Endothelial cell of umbilical vein (primary cell): ENCODE results near the gene APOB. TPM values are rescaled to one million over a fixed set of nuclear protein-coding genes. Genes with fewer than 3 reads are reported as not detected.

Experiments used
- BruUV-seq: library from RNA; stranded (reverse); fragments of 400-500 nt; replicated peaks from 2 replicates; lab custom pipeline; 2021; lab: Mats Ljungman, UMichigan
- CTCF ChIA-PET: fragments of 300-600, 350-600 bp; sonication (Branson Sonifier 250); formaldehyde crosslinking; loops from one replicate; lab custom pipeline; 2021; ENCODE audit warnings: antibody characterized with exemption, inconsistent platforms; lab: Charles Lee
- POLR2A ChIA-PET: fragments of 300-600, 350-600 bp; sonication (Branson Sonifier 250); formaldehyde crosslinking; loops from one replicate; lab custom pipeline; 2021; ENCODE audit warnings: antibody characterized with exemption, inconsistent platforms; lab: Charles Lee
- DNase-seq: peaks from one replicate; pipeline ENCODE4 v3.0.0-alpha.2; 2011; ENCODE audit warnings: low read depth, low spot score
- FAIRE-seq: peaks from 2 replicates; lab custom pipeline; 2011; peaks lifted over from hg19 to GRCh38; lab: Jason Lieb, UNC
- H2AFZ ChIP-seq: 2 replicates; pipeline ENCODE4 v1.6.0; 2012; ENCODE audit warnings: low read depth, low read length, control low read depth, inconsistent platforms
- H3K27ac ChIP-seq: 2 replicates; pipeline ENCODE4 v1.5.1; 2011; ENCODE audit warnings: low read depth, mild to moderate bottlenecking, control low read depth, low read length, moderate library complexity; ENCODE audit not compliant: insufficient read depth
- H3K27me3 ChIP-seq, 2 experiments: 2 replicates each; pipeline versions ENCODE4 v1.6.0 to v1.6.1; 2011; ENCODE audit warnings: low read length in 2 of 2, mixed read lengths in 1 of 2; ENCODE audit not compliant: control insufficient read depth in 2 of 2, insufficient read depth in 2 of 2
- H3K36me3 ChIP-seq, 2 experiments: 2 replicates in 1 of 2; 3 replicates in 1 of 2; pipeline ENCODE4 v1.5.1; 2011; ENCODE audit warnings: low read length in 2 of 2, mild to moderate bottlenecking in 1 of 2, moderate library complexity in 1 of 2; ENCODE audit not compliant: control insufficient read depth in 2 of 2, insufficient read depth in 2 of 2; ENCODE audit errors: extremely low read depth in 1 of 2
- H3K4me1 ChIP-seq: 3 replicates; pipeline ENCODE4 v1.5.1; 2011; ENCODE audit warnings: mild to moderate bottlenecking, low read length; ENCODE audit not compliant: control insufficient read depth, insufficient read depth; ENCODE audit errors: extremely low read depth
- H3K4me2 ChIP-seq: 2 replicates; pipeline ENCODE4 v1.6.1; 2011; ENCODE audit warnings: low read length, control low read depth, mixed read lengths; ENCODE audit not compliant: insufficient read depth
- H3K4me3 ChIP-seq, 3 experiments: fragments of 200-600 bp in 1 of 3; sonication (generic), shearing (Covaris generic) in 1 of 3; replicated peaks in 1 of 3; 2 replicates each; pipeline ENCODE4 v1.5.1; 2011 to 2016; ENCODE audit warnings: control low read depth in 3 of 3, low read length in 3 of 3, mild to moderate bottlenecking in 2 of 3, inconsistent platforms in 1 of 3, low read depth in 1 of 3, moderate library complexity in 1 of 3; ENCODE audit not compliant: insufficient read depth in 1 of 3
- H3K79me2 ChIP-seq: 2 replicates; pipeline ENCODE4 v1.6.0; 2012; ENCODE audit warnings: low read length, inconsistent platforms; ENCODE audit not compliant: control insufficient read depth, insufficient read depth
- H3K9ac ChIP-seq: replicated peaks from 2 replicates; pipeline ENCODE3; 2011; ENCODE audit warnings: low read length, control low read depth; ENCODE audit not compliant: insufficient read depth; ENCODE audit errors: extremely low read depth
- H3K9me1 ChIP-seq: replicated peaks from 3 replicates; pipeline ENCODE4 v1.6.0; 2011; ENCODE audit warnings: mild to moderate bottlenecking, low read length; ENCODE audit not compliant: control insufficient read depth, insufficient read depth; ENCODE audit errors: extremely low read depth
- H3K9me3 ChIP-seq: replicated peaks from 2 replicates; pipeline ENCODE4 v1.5.1; 2012; ENCODE audit warnings: low read length, inconsistent platforms; ENCODE audit not compliant: control insufficient read depth, insufficient read depth
- H4K20me1 ChIP-seq: replicated peaks from 2 replicates; pipeline ENCODE3; 2011; ENCODE audit warnings: mild to moderate bottlenecking, low read length; ENCODE audit not compliant: control insufficient read depth, insufficient read depth; ENCODE audit errors: extremely low read depth
- EZH2 ChIP-seq: IDR thresholded peaks from 2 replicates; pipeline ENCODE4 v1.6.1; 2012; ENCODE audit warnings: borderline replicate concordance, low read depth, mild to moderate bottlenecking, moderate library complexity, low read length, inconsistent platforms; ENCODE audit not compliant: severe bottlenecking
- FOS ChIP-seq: IDR thresholded peaks from 2 replicates; pipeline ENCODE4 v1.6.1; 2011; ENCODE audit warnings: mild to moderate bottlenecking, low read length, moderate library complexity, borderline replicate concordance; ENCODE audit not compliant: insufficient read depth
- GATA2 ChIP-seq: IDR thresholded peaks from 2 replicates; pipeline ENCODE4 v1.7.0; 2011; ENCODE audit warnings: low read depth, mild to moderate bottlenecking, moderate library complexity, mixed read lengths, low read length; ENCODE audit not compliant: insufficient read length, insufficient read depth
- JUN ChIP-seq: IDR thresholded peaks from 2 replicates; pipeline ENCODE4 v1.6.1; 2011; ENCODE audit warnings: borderline replicate concordance, low read depth; ENCODE audit not compliant: insufficient read length, insufficient read depth
- POLR2AphosphoS5 ChIP-seq: IDR thresholded peaks from 2 replicates; pipeline ENCODE4 v1.6.1; 2012; ENCODE audit warnings: low read depth, mild to moderate bottlenecking, control low read depth, low read length, moderate library complexity; ENCODE audit not compliant: insufficient read depth
- dilution Hi-C: fragments of 300-500 bp; cut with MboI; formaldehyde crosslinking; loops from one replicate; pipeline ENCODE4 v1.15.0; 2019; ENCODE audit warnings: low sequenced_read_pairs; ENCODE audit not compliant: extremely low pct_ligation_motif_present
- intact Hi-C: fragments of 100-400 bp; cut with micrococcal nuclease; formaldehyde crosslinking; loops from one replicate; pipeline ENCODE4 v1.10.0; 2022
- polyA plus RNA-seq, 4 experiments: library from polyadenylated mRNA; depleted of rRNA in 3 of 4; stranded (reverse) in 3 of 4; unstranded in 1 of 4; fragments of >200 nt; gene quantifications; 2 replicates each; pipeline versions ENCODE4 v1.2.1 to v1.2.3, GENCODE V29; 2011 to 2012; ENCODE audit warnings: missing spikeins in 1 of 4
- total RNA-seq: library from RNA; stranded (reverse); gene quantifications from 2 replicates; pipeline ENCODE4 v1.2.3, GENCODE V29; 2021
- TF ChIP-seq, protein P1 (sequence below), 2 donors: IDR thresholded peaks; 1 replicate in 1 of 2; 2 replicates in 1 of 2; pipeline ENCODE4 v1.5.1; 2011; ENCODE audit warnings: low read length in 2 of 2, mild to moderate bottlenecking in 2 of 2, moderate library complexity in 2 of 2, control low read depth in 1 of 2, inconsistent platforms in 1 of 2, low read depth in 1 of 2; ENCODE audit not compliant: insufficient read depth in 1 of 2; ENCODE audit errors: extremely low read depth in 1 of 2
- TF ChIP-seq, protein P2 (sequence below): IDR thresholded peaks from 2 replicates; pipeline ENCODE4 v1.6.1; 2011; ENCODE audit not compliant: insufficient read depth, insufficient read length

Gene APOB
- total and polyA plus RNA-seq, 2 donors (not counting 3 experiments of a cell fraction or from before 2014, with no cell fraction given), result 0.07 to 0.09 TPM

DNA sequence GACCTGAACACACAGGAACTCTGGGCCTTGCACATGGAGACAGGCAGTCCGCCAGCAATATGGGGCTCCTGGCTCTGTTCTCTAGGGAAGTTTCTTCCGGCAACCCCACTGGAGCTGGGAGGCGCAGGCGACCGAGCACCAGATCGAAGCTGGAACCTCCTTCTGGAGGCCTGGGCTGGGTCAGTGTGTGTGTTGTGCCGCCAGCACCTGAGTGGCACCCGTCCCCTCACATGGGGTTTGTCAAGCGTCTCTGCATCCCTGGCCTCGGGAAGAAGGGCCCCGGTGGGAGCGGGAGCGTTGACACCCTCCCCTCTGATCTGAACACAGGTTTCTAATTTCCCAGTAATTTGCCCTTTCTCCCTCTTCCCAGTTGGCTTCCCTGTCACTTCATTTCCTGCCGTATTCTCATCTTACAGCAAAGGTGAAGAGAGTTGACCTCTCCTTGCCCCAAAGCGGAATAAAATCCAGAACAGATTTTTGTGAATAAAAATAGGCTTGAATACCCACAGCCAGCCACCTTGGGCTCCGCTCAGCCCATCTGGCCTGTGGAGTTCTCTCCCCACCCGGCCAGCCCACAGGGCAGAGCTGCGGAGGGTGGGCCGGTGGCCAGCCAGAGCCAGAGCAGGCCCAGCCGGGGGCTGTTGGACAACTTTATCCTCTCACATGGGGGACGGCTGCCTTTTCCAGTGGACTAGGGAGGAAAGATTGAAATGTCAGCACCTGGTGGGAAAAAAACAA lies 85.9 kb downstream of the APOB start:
- DNase-seq (no peak), FAIRE-seq (no peak)
- ChIA-PET CTCF (interaction anchor here (12.4 kb wide), 1 partner anchor 296 kb away, joined by 531 read pairs; no protein-coding TSS in a partner anchor), POLR2A (no interaction called here)
- Histone ChIP-seq H3K9me3 (no peaks in the 10 kb centered on the region), H3K4me1 (no peaks in the 10 kb centered on the region), H3K4me2 (no peak overlapping the region), H2AFZ (no peak overlapping the region), H3K4me3 (no peak overlapping the region), H3K36me3 (no peaks in the 10 kb centered on the region), H4K20me1 (no peaks in the 10 kb centered on the region), H3K27ac (no peak overlapping the region), H3K9ac (no peak overlapping the region), H3K9me1 (no peaks in the 10 kb centered on the region), H3K27me3 (peaks cover 0 to 2% of the 10 kb centered on the region in 2 experiments), H3K79me2 (no peaks in the 10 kb centered on the region)
- BruUV-seq, result no TSS peak
- intact Hi-C loops (no loop called here), dilution Hi-C loops (no loop called here)
- TF ChIP-seq FOS, result no peak
- TF ChIP-seq POLR2AphosphoS5, result no peak
- no peak for TF ChIP-seq GATA2
- TF ChIP-seq JUN, result no peak
- TF ChIP-seq EZH2, result no peak
- TF ChIP-seq, protein P1, sequence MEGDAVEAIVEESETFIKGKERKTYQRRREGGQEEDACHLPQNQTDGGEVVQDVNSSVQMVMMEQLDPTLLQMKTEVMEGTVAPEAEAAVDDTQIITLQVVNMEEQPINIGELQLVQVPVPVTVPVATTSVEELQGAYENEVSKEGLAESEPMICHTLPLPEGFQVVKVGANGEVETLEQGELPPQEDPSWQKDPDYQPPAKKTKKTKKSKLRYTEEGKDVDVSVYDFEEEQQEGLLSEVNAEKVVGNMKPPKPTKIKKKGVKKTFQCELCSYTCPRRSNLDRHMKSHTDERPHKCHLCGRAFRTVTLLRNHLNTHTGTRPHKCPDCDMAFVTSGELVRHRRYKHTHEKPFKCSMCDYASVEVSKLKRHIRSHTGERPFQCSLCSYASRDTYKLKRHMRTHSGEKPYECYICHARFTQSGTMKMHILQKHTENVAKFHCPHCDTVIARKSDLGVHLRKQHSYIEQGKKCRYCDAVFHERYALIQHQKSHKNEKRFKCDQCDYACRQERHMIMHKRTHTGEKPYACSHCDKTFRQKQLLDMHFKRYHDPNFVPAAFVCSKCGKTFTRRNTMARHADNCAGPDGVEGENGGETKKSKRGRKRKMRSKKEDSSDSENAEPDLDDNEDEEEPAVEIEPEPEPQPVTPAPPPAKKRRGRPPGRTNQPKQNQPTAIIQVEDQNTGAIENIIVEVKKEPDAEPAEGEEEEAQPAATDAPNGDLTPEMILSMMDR (IDR thresholded peaks at IDR 0.05; ENCODE audit: extremely low read depth in 1 of 2, insufficient read depth in 1 of 2, low read depth in 1 of 2, low read length in 2 of 2), result no peak
- TF ChIP-seq, protein P2, sequence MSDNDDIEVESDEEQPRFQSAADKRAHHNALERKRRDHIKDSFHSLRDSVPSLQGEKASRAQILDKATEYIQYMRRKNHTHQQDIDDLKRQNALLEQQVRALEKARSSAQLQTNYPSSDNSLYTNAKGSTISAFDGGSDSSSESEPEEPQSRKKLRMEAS, result no peak
